ENCODE measurements around the gene SP100.
"Not testable (repeated sequence)": the region's sequence is repeated elsewhere in the genome, so short reads cannot be mapped to it uniquely, and the experiment has no call there.

SP100 gene

GRCh38 chr2:230457793-230458192 lies 41.8 kb downstream of the SP100 start:
- Histone ChIP-seq H3K9me3 (ENCODE audit: low read depth, low read length) (no peaks in the 10 kb centered on the region), H3K27ac (no peak overlapping the region), H3K9ac (ENCODE audit: insufficient read length) (no peak overlapping the region), H3K36me3 (ENCODE audit: insufficient read depth, low read length) (no peaks in the 10 kb centered on the region), H3K4me3 (no peak overlapping the region)
- no peak for TF ChIP-seq POLR2AphosphoS5 (IDR thresholded peaks at IDR 0.05; ENCODE audit: borderline replicate concordance, low read depth, low read length)
- TF ChIP-seq EZH2 (IDR thresholded peaks at IDR 0.05) = no peak
- TF ChIP-seq FOXP2 (optimal IDR thresholded peaks at IDR 0.05; ENCODE audit: control extremely low read depth, extremely low read length, insufficient read depth) = no peak
- no peak for DNase-seq (ENCODE audit: low read depth, low spot score)

DNA sequence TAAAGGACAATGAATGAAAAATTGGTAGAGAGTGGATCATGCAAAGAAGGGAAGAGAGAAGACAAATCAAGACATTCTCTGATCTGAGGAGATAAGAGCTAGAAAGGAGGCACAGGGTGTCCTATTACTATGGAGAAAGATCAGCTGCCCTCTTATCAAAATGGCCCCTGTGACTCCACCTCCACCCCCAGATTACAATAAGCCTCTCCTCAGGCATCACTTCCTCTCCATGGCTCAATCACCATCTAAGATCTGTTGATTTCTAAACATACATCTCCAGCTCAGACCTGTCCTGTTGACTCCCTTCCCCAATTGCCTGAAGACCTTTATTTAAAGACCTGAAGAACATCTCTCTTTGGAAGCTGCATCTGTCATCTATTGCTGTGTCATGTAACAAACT lies 43.2 kb downstream of the SP100 start:
- Histone ChIP-seq H3K9me3 (ENCODE audit: low read depth, low read length) (no peaks in the 10 kb centered on the region), H3K4me3 (no peak overlapping the region), H3K36me3 (ENCODE audit: insufficient read depth, low read length) (no peaks in the 10 kb centered on the region), H3K9ac (ENCODE audit: insufficient read length) (no peak overlapping the region), H3K27ac (no peak overlapping the region)
- TF ChIP-seq FOXP2 (optimal IDR thresholded peaks at IDR 0.05; ENCODE audit: control extremely low read depth, extremely low read length, insufficient read depth) (no peak), POLR2AphosphoS5 (IDR thresholded peaks at IDR 0.05; ENCODE audit: borderline replicate concordance, low read depth, low read length) (no peak), EZH2 (IDR thresholded peaks at IDR 0.05) (no peak)
- DNase-seq (ENCODE audit: low read depth, low spot score) = no peak

- Histone ChIP-seq H3K4me3 (no peak overlapping the region), H3K9ac (ENCODE audit: insufficient read length) (no peak overlapping the region), H3K9me3 (ENCODE audit: low read depth, low read length) (no peaks in the 10 kb centered on the region), H3K36me3 (ENCODE audit: insufficient read depth, low read length) (no peaks in the 10 kb centered on the region), H3K27ac (no peak overlapping the region)
- DNase-seq (ENCODE audit: low read depth, low spot score) = no peak
- TF ChIP-seq FOXP2 (optimal IDR thresholded peaks at IDR 0.05; ENCODE audit: control extremely low read depth, extremely low read length, insufficient read depth) (no peak), EZH2 (IDR thresholded peaks at IDR 0.05) (no peak), POLR2AphosphoS5 (IDR thresholded peaks at IDR 0.05; ENCODE audit: borderline replicate concordance, low read depth, low read length) (no peak)
Measured at GRCh38 chr2:230471074-230471473, 55.1 kb downstream of the SP100 start.

GRCh38 chr2:230472621-230473018 lies 56.6 kb downstream of the SP100 start:
- no peaks in the 10 kb centered on the region for H3K36me3 ChIP-seq (ENCODE audit: insufficient read depth, low read length)

DNA sequence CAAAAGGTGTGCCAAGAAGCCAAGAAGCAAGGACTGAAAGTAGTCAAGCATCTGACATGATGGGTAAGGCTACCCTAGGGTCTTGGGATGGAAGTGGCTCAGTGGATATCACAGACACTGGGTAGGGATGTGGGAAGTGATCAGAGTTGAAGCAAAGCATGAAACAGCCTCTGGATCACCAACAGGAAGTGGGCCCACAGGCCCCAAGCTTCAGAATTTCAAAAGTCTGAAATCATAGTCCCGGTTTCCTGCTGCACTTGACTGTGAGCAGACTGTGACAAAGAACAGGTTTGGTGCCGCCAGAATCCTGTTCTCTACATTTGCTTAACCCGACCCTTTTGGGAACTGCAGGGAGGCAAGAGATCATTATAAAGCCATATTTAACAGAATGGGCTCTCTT lies 57.4 kb downstream of the SP100 start:
- no peak for DNase-seq (ENCODE audit: low read depth, low spot score)
- H3K9me3 ChIP-seq (ENCODE audit: low read depth, low read length) = no peaks in the 10 kb centered on the region
- H3K36me3 ChIP-seq (ENCODE audit: insufficient read depth, low read length) = no peaks in the 10 kb centered on the region
- H3K9ac ChIP-seq (ENCODE audit: insufficient read length) = no peak overlapping the region
- no peak for TF ChIP-seq FOXP2 (optimal IDR thresholded peaks at IDR 0.05; ENCODE audit: control extremely low read depth, extremely low read length, insufficient read depth)
- TF ChIP-seq EZH2 (IDR thresholded peaks at IDR 0.05) = no peak
- no peak for TF ChIP-seq POLR2AphosphoS5 (IDR thresholded peaks at IDR 0.05; ENCODE audit: borderline replicate concordance, low read depth, low read length)
- H3K27ac ChIP-seq = no peak overlapping the region
- H3K4me3 ChIP-seq = no peak overlapping the region

More at GRCh38 chr2:230472621-230473018, 56.6 kb downstream of the SP100 start:
- H3K27ac ChIP-seq = no peak overlapping the region
- no peaks in the 10 kb centered on the region for H3K9me3 ChIP-seq (ENCODE audit: low read depth, low read length)
- DNase-seq (ENCODE audit: low read depth, low spot score) = no peak
- H3K4me3 ChIP-seq = no peak overlapping the region
- TF ChIP-seq FOXP2 (optimal IDR thresholded peaks at IDR 0.05; ENCODE audit: control extremely low read depth, extremely low read length, insufficient read depth) = no peak
- TF ChIP-seq POLR2AphosphoS5 (IDR thresholded peaks at IDR 0.05; ENCODE audit: borderline replicate concordance, low read depth, low read length) = no peak
- no peak for TF ChIP-seq EZH2 (IDR thresholded peaks at IDR 0.05)
- no peak overlapping the region for H3K9ac ChIP-seq (ENCODE audit: insufficient read length)

DNA sequence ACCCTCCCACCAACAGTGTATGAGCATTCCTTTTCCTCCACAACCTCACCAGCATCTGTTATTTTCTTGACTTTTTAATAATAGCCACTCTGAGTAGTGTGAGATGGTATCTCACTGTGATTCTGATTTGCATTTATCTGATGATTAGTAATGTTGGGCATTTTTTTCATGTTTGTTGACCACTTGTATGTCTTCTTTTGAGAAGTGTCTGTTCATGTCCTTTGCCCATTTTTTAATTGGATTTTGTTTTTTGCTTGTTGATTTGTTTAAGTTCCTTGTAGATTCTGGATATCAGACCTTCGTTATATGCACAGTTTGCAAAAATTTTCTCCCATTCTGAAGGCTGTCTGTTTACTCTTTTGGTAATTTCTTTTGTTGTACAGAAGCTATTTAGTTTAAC lies 59.1 kb downstream of the SP100 start:
- DNase-seq (ENCODE audit: low read depth, low spot score) = no peak
- H3K27ac ChIP-seq = no peak overlapping the region
- TF ChIP-seq FOXP2 (optimal IDR thresholded peaks at IDR 0.05; ENCODE audit: control extremely low read depth, extremely low read length, insufficient read depth) (no peak), POLR2AphosphoS5 (IDR thresholded peaks at IDR 0.05; ENCODE audit: borderline replicate concordance, low read depth, low read length) (no peak), EZH2 (IDR thresholded peaks at IDR 0.05) (no peak)
- no peak overlapping the region for H3K4me3 ChIP-seq
- no peak overlapping the region for H3K9ac ChIP-seq (ENCODE audit: insufficient read length)
- no peaks in the 10 kb centered on the region for H3K36me3 ChIP-seq (ENCODE audit: insufficient read depth, low read length)
- H3K9me3 ChIP-seq (ENCODE audit: low read depth, low read length) = no peaks in the 10 kb centered on the region

GRCh38 chr2:230485801-230486341 lies 69.9 kb downstream of the SP100 start:
- Histone ChIP-seq H3K4me3 (no peak overlapping the region), H3K9ac (ENCODE audit: insufficient read length) (no peak overlapping the region), H3K27ac (no peak overlapping the region), H3K36me3 (ENCODE audit: insufficient read depth, low read length) (no peaks in the 10 kb centered on the region), H3K9me3 (ENCODE audit: low read depth, low read length) (no peaks in the 10 kb centered on the region)
- no peak for TF ChIP-seq POLR2AphosphoS5 (IDR thresholded peaks at IDR 0.05; ENCODE audit: borderline replicate concordance, low read depth, low read length)
- no peak for DNase-seq (ENCODE audit: low read depth, low spot score)

- H3K4me3 ChIP-seq; DNase-seq (ENCODE audit: low read depth, low spot score); H3K36me3 ChIP-seq (ENCODE audit: insufficient read depth, low read length); H3K9me3 ChIP-seq (ENCODE audit: low read depth, low read length); H3K27ac ChIP-seq; H3K9ac ChIP-seq (ENCODE audit: insufficient read length): not testable (repeated sequence)
Measured at GRCh38 chr2:230491219-230491618, 75.2 kb downstream of the SP100 start.

DNA sequence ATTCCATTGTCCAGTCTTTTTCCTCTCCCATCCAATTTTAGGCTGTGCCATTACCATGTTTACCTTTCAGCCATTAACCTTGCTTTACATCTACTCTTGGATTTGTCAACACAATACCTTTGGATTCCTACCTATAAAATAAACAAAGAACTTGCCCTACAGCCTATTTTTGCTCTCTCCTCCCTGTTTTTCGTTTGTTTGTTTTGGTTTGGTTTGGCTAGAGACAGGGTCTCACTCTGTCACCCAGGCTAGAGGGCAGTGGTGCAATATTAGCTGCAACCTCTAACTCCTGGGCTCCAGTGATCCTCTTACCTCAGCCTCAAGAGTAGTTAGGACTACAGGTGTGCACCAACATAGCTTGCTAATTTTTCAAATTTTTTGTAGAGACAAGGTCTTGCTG lies 76.1 kb downstream of the SP100 start:
- TF ChIP-seq POLR2AphosphoS5 (IDR thresholded peaks at IDR 0.05; ENCODE audit: borderline replicate concordance, low read depth, low read length) (no peak), EZH2 (IDR thresholded peaks at IDR 0.05) (no peak), FOXP2 (optimal IDR thresholded peaks at IDR 0.05; ENCODE audit: control extremely low read depth, extremely low read length, insufficient read depth) (no peak)
- H3K4me3 ChIP-seq = no peak overlapping the region
- DNase-seq (ENCODE audit: low read depth, low spot score) = no peak

More for the DNA sequence above, 76.1 kb downstream of the SP100 start:
- H3K36me3 ChIP-seq (ENCODE audit: insufficient read depth, low read length) = no peaks in the 10 kb centered on the region
- no peaks in the 10 kb centered on the region for H3K9me3 ChIP-seq (ENCODE audit: low read depth, low read length)
- no peak overlapping the region for H3K9ac ChIP-seq (ENCODE audit: insufficient read length)
- H3K27ac ChIP-seq = no peak overlapping the region

Data from SK-N-MC (cell line).